Bronchial epithelial cell (primary cell): ENCODE results near the gene NKAIN2. TPM values are rescaled to one million over a fixed set of nuclear protein-coding genes. Genes with fewer than 3 reads are reported as not detected.

Experiments
- DNase-seq: peaks from one replicate; pipeline ENCODE4 v3.0.0-alpha.2; 2010; ENCODE audit warnings: low read depth
- FAIRE-seq: peaks from 2 replicates; lab custom pipeline; 2011; peaks lifted over from hg19 to GRCh38; lab: Jason Lieb, UNC
- H3K27me3 ChIP-seq: 2 replicates; pipeline ENCODE4 v1.5.1; 2011; ENCODE audit warnings: low read length; ENCODE audit not compliant: control insufficient read depth, insufficient read depth
- H3K36me3 ChIP-seq: 2 replicates; pipeline ENCODE4 v1.5.1; 2011; ENCODE audit warnings: low read length; ENCODE audit not compliant: control insufficient read depth, insufficient read depth
- H3K4me3 ChIP-seq: 2 replicates; pipeline ENCODE4 v1.5.1; 2011; ENCODE audit warnings: mild to moderate bottlenecking, low read depth, low read length, control low read depth
- total RNA-seq: library from RNA; depleted of rRNA; stranded (reverse); fragments of >200 nt; gene quantifications from 2 replicates; pipeline ENCODE4 v1.2.1, GENCODE V29; 2014
- TF ChIP-seq, protein P1 (sequence below): IDR thresholded peaks from 2 replicates; pipeline ENCODE4 v1.5.1; 2011; ENCODE audit warnings: mild to moderate bottlenecking, moderate library complexity, low read length, control low read depth, inconsistent platforms; ENCODE audit not compliant: insufficient read depth, severe bottlenecking

The NKAIN2 gene
- total RNA-seq, 1 donor from 2014 or later = under 0.01 TPM

- DNase-seq (no peak), FAIRE-seq (no peak)
- Histone ChIP-seq H3K27me3 (no peaks in the 10 kb centered on the region), H3K4me3 (no peak overlapping the region), H3K36me3 (no peaks in the 10 kb centered on the region)
- TF ChIP-seq, protein P1, sequence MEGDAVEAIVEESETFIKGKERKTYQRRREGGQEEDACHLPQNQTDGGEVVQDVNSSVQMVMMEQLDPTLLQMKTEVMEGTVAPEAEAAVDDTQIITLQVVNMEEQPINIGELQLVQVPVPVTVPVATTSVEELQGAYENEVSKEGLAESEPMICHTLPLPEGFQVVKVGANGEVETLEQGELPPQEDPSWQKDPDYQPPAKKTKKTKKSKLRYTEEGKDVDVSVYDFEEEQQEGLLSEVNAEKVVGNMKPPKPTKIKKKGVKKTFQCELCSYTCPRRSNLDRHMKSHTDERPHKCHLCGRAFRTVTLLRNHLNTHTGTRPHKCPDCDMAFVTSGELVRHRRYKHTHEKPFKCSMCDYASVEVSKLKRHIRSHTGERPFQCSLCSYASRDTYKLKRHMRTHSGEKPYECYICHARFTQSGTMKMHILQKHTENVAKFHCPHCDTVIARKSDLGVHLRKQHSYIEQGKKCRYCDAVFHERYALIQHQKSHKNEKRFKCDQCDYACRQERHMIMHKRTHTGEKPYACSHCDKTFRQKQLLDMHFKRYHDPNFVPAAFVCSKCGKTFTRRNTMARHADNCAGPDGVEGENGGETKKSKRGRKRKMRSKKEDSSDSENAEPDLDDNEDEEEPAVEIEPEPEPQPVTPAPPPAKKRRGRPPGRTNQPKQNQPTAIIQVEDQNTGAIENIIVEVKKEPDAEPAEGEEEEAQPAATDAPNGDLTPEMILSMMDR = no peak
These were observed 253.0 kb downstream of the NKAIN2 start for GRCh38 chr6:124056407-124057334.

- FAIRE-seq = no peak
- H3K36me3 ChIP-seq = no peaks in the 10 kb centered on the region
- H3K27me3 ChIP-seq = no peaks in the 10 kb centered on the region
- no peak for DNase-seq
- no peak overlapping the region for H3K4me3 ChIP-seq
- TF ChIP-seq, protein P1 = no peak
These were observed 253.8 kb downstream of the NKAIN2 start for GRCh38 chr6:124057461-124057860.

GRCh38 chr6:124064317-124065113 is 260.9 kb downstream of the NKAIN2 start:
- no peak for FAIRE-seq
- TF ChIP-seq, protein P1 = no peak
- DNase-seq = no peak
- no peaks in the 10 kb centered on the region for H3K27me3 ChIP-seq
- no peak overlapping the region for H3K4me3 ChIP-seq
- no peaks in the 10 kb centered on the region for H3K36me3 ChIP-seq

DNA sequence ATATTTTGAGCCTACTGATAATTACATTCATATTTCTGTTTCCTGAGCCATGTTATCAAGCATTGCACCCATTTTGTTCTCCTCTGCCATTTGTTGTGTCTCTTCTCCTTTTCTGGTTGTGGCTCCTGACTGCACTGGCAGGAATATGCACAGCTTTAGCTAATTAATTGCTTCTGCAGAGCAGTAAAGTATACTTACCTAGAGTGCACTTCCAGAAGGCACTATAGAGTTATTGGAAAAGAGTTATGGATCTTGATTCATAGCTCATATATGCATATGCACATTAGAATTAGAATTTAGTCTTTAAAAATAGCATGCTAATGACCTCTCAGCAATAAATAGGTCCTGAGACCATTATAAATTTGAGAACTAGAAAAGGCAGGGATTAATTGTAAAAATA is 262.6 kb downstream of the NKAIN2 start:
- FAIRE-seq (no peak), DNase-seq (no peak)
- TF ChIP-seq, protein P1 = no peak

DNA sequence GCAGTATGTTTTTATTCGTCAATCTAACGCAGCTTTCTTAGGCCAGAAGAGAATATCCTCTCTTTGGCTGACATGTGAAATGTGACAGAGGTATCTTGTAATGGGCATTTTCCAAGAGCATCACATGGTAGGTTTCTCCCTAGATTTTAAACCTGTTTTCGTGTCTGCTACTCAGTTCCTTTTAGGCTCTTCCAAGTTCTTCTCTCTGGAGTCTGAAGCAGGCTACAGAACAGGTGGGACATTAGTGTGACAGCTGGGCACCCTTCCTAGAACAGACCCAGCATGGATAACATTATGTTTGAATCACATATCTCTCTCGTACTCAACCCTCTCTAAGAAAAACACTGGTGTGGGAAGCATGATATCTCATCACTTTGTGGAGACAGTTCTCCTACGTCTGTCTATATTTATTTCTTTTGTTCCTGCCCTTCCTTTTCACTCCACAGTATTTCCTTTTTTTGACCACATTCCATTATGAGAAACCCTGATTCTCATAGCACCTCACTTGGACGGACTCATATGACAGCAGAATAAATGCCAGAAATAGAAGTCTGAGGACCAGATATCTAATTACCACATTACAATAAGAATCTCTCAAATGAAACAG is 263.4 kb downstream of the NKAIN2 start:
- Histone ChIP-seq H3K36me3 (no peaks in the 10 kb centered on the region), H3K4me3 (no peak overlapping the region), H3K27me3 (no peaks in the 10 kb centered on the region)
- DNase-seq (no peak), FAIRE-seq (no peak)
- TF ChIP-seq, protein P1 = no peak

More for the DNA sequence above, 262.6 kb downstream of the NKAIN2 start:
- no peak overlapping the region for H3K4me3 ChIP-seq
- no peaks in the 10 kb centered on the region for H3K27me3 ChIP-seq
- H3K36me3 ChIP-seq = no peaks in the 10 kb centered on the region
